IMR-90 (cell line): ENCODE measurements around the gene GRIN1.

Experiments
- CEBPB ChIP-seq: IDR thresholded peaks from 2 replicates; pipeline ENCODE4 v1.6.1; 2012; ENCODE audit warnings: low read depth, low read length, improper control_type of control experiment
- CTCF ChIP-seq: conservative IDR thresholded peaks from 2 replicates; pipeline ENCODE4 v1.5.1; 2012; ENCODE audit warnings: mild to moderate bottlenecking, low read depth, low read length, improper control_type of control experiment
- MXI1 ChIP-seq: IDR thresholded peaks from 2 replicates; pipeline ENCODE4 v1.6.1; 2012; ENCODE audit warnings: low read depth, mild to moderate bottlenecking, low read length, moderate library complexity, borderline replicate concordance
- RCOR1 ChIP-seq: IDR thresholded peaks from 2 replicates; pipeline ENCODE4 v1.6.1; 2012; ENCODE audit warnings: mild to moderate bottlenecking, low read length, improper control_type of control experiment; ENCODE audit not compliant: insufficient replicate concordance
- RFX5 ChIP-seq: IDR thresholded peaks from 2 replicates; pipeline ENCODE4 v1.8.0; 2012; ENCODE audit warnings: low read depth, mild to moderate bottlenecking, low read length, moderate library complexity

DNA sequence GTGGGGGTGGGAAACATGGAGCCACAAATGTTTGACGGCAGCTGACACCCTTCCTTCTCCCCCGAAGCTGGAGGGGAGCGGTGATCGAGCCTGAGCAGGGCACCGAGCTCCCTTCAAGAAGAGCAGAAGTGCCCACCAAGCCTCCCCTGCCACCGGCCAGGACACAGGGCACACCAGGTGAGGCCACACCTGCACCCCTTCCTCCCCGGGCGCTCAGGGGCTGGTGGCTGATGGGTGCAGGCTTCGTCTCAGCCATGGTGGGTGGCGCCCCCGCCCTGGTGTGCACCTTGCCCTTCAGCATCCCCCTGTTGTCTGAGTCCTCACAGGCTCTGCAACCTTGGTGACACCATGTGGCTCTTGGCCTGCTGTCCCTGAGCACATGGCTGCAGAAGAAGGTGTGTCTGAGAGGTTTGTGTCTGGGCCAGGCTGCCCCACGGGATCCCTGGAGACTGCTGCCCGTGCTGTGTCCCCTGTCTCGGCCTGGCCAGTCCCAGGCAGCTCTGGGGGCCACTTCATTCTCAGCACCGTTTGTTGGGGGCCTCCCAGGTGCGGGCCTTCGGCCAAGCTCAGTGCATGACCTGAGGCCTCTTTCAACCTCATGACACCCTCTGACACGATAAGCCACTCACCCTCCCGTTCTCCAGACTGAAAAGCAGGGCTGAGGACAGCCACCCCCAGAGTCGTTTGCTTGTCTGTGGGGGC, 41.0 kb upstream of the GRIN1 start:
- no peak for TF ChIP-seq CTCF
- no peak for TF ChIP-seq RFX5
- no peak for TF ChIP-seq MXI1
- no peak for TF ChIP-seq RCOR1
- TF ChIP-seq CEBPB, result no peak
